Measurements from ENCODE around the gene ZBTB21.
A peak's percentile ranks its signal among the peaks of the same experiment; 100 is the strongest.

The ZBTB21 gene

DNA sequence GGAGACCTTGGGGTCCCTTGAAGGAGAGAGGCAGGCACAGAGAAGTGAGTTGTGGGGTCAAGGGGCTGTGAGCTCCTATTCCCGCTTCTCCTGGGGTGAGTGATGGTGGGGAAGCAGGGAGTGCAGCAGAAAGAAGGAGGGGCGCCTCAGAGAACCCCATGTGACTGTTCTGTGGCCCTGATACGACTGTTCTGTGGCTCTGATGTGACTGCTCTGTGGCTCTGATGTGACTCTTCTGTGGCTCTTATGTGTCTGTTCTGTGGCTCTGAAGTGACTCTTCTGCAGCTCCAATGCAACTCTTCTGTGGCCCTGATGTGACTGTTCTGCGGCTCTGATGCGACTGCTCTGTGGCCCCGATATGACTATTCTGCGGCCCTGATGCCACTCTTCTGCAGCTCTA lies 31.1 kb upstream of the ZBTB21 start:
- TF ChIP-seq, protein P1, sequence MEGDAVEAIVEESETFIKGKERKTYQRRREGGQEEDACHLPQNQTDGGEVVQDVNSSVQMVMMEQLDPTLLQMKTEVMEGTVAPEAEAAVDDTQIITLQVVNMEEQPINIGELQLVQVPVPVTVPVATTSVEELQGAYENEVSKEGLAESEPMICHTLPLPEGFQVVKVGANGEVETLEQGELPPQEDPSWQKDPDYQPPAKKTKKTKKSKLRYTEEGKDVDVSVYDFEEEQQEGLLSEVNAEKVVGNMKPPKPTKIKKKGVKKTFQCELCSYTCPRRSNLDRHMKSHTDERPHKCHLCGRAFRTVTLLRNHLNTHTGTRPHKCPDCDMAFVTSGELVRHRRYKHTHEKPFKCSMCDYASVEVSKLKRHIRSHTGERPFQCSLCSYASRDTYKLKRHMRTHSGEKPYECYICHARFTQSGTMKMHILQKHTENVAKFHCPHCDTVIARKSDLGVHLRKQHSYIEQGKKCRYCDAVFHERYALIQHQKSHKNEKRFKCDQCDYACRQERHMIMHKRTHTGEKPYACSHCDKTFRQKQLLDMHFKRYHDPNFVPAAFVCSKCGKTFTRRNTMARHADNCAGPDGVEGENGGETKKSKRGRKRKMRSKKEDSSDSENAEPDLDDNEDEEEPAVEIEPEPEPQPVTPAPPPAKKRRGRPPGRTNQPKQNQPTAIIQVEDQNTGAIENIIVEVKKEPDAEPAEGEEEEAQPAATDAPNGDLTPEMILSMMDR (IDR thresholded peaks at IDR 0.05; ENCODE audit: insufficient read depth, low read length, missing control alignments) = no peak
- no peak for DNase-seq (ENCODE audit: low read depth, low spot score)
- CTCF ChIA-PET = interaction anchor here (3.7 kb wide), 1 partner anchor 76 kb away, joined by 11 read pairs; no protein-coding TSS in a partner anchor
- no peak overlapping the region for H3K4me3 ChIP-seq (ENCODE audit: low read depth, low read length)
- POLR2A ChIA-PET = interaction anchor here (0.6 kb wide), 1 partner anchor 40 kb away, joined by 3 read pairs; no protein-coding TSS in a partner anchor

DNA sequence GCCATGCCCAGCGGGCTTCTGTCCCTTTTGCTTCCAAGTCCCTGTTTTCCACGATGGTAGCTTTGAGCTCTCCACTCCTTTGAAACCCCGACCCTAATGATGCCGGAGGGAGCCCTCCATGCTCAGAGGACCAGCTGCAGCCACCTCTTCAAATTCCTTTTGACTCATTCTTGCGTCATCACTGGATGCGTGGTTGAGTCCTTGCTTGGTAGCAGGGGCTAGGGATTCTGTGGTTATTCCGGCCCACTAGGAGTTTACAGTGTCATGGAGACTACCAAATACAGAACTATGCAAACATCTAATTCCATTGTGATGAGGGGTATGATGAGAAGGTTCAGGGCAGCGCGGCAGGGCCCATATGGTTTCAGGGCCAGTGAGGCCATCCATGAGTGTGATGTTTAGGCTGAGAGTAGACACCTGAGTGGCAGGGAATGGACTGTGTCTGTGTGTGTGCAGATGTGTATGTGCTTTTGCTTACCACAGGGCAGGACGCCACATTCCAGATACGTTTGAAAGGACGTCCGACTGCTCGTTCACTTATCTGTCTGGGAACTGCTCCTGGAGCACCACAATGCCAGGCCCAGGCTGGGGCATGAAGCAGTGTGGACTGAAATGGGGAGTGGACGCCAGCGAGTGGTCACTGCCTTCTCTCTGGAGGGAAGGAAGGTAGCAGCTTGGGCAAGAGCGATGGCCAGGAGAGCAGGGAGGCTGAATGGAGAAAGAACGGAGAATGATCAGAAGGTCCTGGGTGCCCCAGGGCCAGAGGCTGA lies 30.4 kb upstream of the ZBTB21 start:
- POLR2A ChIA-PET = interaction anchor here (0.6 to 1.8 kb wide), 6 partner anchors 15 to 162 kb away, joined by 3 to 7 read pairs (median 3); partner anchors contain the start of gene PRDM15
- CTCF ChIA-PET = interaction anchor here (0.7 to 3.7 kb wide), 2 partner anchors 67 to 77 kb away, joined by 3 to 11 read pairs; no protein-coding TSS in a partner anchor
- peak overlapping the region; percentile 20; the same call in 1 of the 2 replicates for H3K4me3 ChIP-seq (ENCODE audit: low read depth, low read length)
- DNase-seq (ENCODE audit: low read depth, low spot score) = peak; percentile 100
- TF ChIP-seq, protein P1 (IDR thresholded peaks at IDR 0.05; ENCODE audit: insufficient read depth, low read length, missing control alignments) = no peak

DNA sequence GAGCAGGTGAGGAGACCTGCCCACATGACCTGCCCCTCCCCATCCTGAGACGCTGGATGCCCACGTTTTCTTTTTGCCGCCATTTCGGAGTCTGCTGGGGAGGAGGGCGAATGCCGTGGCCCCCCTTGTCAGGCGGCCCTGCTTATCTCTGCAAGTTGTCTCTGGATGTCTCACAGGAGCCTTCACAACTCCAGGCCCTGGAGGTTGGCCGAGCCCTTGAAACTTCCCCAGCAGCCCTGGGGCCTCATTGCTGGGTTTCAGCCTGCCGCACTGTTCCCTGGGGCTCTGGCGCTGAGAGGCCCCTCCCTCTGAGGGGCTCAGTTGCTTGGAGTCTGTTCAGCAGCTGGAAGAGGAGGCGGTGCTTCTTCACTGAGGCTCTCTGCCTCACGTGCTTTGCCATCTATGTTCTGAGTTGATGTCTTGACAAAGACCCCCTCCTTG lies 29.8 kb upstream of the ZBTB21 start:
- TF ChIP-seq, protein P1 (IDR thresholded peaks at IDR 0.05; ENCODE audit: insufficient read depth, low read length, missing control alignments) = no peak
- DNase-seq (ENCODE audit: low read depth, low spot score) = peak; percentile 53
- H3K4me3 ChIP-seq (ENCODE audit: low read depth, low read length) = peak overlapping the region; percentile 20; the same call in 1 of the 2 replicates
- CTCF ChIA-PET = interaction anchor here (0.7 to 3.7 kb wide), 2 partner anchors 68 to 77 kb away, joined by 3 to 11 read pairs; no protein-coding TSS in a partner anchor
- POLR2A ChIA-PET = interaction anchor here (0.8 to 1.8 kb wide), 7 partner anchors 8 to 161 kb away, joined by 3 to 7 read pairs (median 3); partner anchors contain the start of gene PRDM15

DNA sequence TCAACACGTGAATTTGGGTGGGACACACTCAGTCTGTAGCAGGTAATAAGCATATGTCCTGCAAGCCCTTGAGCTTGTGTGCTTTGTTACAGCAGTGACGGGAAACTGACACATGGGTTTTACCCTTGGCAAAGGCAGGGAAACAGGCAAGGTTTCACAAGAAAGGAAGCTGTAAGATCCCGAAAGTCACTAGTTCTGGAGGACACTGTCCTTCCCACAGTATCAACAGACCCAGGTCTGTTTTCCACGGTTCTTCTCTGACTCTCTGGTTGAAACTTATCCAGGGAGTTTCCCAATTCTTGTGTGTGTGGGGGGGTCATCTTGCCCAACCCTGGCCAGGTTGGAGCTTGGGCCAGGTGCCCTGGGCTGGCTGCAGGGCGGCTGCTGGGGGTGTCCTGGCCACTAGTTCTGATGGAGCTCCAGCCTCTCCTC lies 29.3 kb upstream of the ZBTB21 start:
- TF ChIP-seq, protein P1 (IDR thresholded peaks at IDR 0.05; ENCODE audit: insufficient read depth, low read length, missing control alignments) = no peak
- H3K4me3 ChIP-seq (ENCODE audit: low read depth, low read length) = no peak overlapping the region
- ChIA-PET CTCF (interaction anchor here (0.7 to 3.7 kb wide), 2 partner anchors 69 to 78 kb away, joined by 3 to 11 read pairs; no protein-coding TSS in a partner anchor), POLR2A (interaction anchor here (0.9 to 1.8 kb wide), 5 partner anchors 9 to 161 kb away, joined by 3 to 7 read pairs (median 4); partner anchors contain the start of gene PRDM15)
- DNase-seq (ENCODE audit: low read depth, low spot score) = peak; percentile 41

DNA sequence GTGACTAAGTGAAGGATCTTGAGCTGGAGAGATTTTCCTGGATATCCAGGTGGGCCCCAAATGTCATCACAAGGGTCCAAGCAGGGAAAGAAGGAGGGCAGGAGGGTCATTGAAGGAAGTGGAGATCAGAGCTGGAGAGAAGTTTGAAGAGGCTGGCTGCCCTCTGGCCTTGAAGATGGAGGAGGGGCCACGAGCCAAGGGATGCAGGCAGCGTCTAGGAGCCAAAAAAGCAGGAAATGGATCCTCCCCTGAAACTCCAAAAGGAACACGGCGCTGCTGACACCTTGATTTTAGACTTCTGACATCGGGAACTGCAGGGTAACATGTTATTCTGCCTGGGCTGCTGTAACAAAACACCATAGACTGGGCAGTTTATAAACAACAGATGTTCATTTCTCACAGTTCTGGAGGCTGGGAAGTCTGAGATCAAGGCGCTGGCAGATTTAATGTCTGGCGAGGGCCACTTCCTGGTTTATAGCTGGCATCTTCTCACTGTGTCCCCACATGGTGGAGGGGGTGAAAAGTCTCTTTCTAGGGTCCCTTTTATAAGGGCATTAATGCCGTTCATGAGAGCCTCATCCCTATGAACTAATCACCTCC lies 28.8 kb upstream of the ZBTB21 start:
- TF ChIP-seq, protein P1 (IDR thresholded peaks at IDR 0.05; ENCODE audit: insufficient read depth, low read length, missing control alignments) = no peak
- CTCF ChIA-PET = interaction anchor here (3.7 kb wide), 1 partner anchor 78 kb away, joined by 11 read pairs; no protein-coding TSS in a partner anchor
- no peak for DNase-seq (ENCODE audit: low read depth, low spot score)
- POLR2A ChIA-PET = interaction anchor here (1.0 to 1.8 kb wide), 3 partner anchors 9 to 160 kb away, joined by 4 to 7 read pairs (median 7); partner anchors contain the start of gene PRDM15
- H3K4me3 ChIP-seq (ENCODE audit: low read depth, low read length) = no peak overlapping the region
